GM13977 (cell line): ENCODE data around the gene MAP4K1.
"Not testable (repeated sequence)": the region's sequence is repeated elsewhere in the genome, so short reads cannot be mapped to it uniquely, and the experiment has no call there.

Source experiments
- DNase-seq: peaks from one replicate; pipeline ENCODE4 v3.0.0; 2012; ENCODE audit warnings: low spot score
- in situ Hi-C: fragments of 300-500 bp; cut with MboI; formaldehyde crosslinking; loops from one replicate; pipeline ENCODE4 v1.12.0; 2022; ENCODE audit warnings: low sequenced_read_pairs, low pct_unique_long_range_greater_than_20kb, mixed read lengths, inconsistent platforms; ENCODE audit not compliant: unreplicated experiment
- TF ChIP-seq, protein P1 (sequence below): IDR thresholded peaks from 2 replicates; pipeline ENCODE4 v1.5.1; 2012; ENCODE audit warnings: mild to moderate bottlenecking, control low read depth; ENCODE audit not compliant: insufficient read depth; ENCODE audit errors: extremely low read depth, missing control alignments

The MAP4K1 gene

DNA sequence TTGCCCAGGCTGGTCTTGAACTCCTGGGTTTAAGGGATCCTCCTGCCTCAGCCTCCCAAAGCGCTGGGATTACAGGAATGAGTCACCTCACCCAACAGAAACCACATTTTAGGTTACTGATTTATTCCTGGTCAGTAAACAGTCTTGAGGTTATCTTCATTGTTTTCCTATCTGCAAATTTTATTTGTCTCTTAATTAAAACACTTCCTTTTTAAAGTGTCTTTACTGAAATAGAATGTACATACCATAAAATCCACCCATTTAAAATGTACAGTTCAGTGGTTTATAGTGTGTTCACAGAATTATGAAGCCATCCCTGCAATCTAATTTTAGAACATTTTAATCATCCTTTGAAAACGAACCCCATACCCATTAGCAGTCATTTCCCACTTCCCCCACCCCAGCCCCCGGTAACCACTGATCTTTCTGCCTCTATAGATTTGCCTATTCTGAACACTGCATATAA is 63.0 kb downstream of the MAP4K1 start:
- in situ Hi-C loops, result no loop called here
- TF ChIP-seq, protein P1, sequence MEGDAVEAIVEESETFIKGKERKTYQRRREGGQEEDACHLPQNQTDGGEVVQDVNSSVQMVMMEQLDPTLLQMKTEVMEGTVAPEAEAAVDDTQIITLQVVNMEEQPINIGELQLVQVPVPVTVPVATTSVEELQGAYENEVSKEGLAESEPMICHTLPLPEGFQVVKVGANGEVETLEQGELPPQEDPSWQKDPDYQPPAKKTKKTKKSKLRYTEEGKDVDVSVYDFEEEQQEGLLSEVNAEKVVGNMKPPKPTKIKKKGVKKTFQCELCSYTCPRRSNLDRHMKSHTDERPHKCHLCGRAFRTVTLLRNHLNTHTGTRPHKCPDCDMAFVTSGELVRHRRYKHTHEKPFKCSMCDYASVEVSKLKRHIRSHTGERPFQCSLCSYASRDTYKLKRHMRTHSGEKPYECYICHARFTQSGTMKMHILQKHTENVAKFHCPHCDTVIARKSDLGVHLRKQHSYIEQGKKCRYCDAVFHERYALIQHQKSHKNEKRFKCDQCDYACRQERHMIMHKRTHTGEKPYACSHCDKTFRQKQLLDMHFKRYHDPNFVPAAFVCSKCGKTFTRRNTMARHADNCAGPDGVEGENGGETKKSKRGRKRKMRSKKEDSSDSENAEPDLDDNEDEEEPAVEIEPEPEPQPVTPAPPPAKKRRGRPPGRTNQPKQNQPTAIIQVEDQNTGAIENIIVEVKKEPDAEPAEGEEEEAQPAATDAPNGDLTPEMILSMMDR, result no peak
- no peak for DNase-seq

DNA sequence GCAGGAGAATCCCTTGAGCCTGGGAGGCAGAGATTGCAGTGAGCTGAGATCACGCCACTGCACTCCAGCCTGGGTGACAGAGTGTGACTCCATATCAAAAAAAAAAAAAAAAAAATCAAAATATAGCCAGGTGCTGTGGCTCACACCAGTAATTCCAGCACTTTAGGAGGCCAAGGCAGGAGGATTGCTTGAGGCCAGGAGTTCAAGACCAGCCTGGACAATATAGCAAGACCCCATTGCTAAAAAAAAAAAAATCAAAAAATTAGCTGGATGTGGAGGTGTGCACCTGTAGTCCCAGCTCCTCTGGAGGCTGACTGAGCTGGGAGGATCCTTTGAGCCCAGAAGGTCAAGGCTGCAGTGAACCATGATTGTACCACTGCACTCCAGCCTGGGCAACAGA is 64.5 kb downstream of the MAP4K1 start:
- DNase-seq, in situ Hi-C loops: not testable (repeated sequence)

DNA sequence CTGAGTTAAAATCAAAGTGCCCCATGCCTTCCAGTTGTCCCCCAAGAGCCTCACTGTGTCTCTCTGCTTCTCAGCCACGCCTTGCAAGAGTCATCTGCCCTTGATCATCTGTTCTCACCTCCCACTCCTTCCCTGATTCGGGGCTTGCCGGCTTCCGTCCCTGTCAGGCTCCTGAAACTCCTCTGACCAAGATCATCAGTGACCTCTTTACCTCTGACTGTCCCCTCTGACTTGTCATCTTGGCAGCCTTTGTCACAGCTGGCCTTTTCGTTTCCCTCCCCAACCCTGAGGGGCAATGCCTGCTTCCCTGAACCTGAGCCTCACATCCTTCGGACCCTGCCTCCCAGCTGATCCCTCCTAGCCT is 66.3 kb downstream of the MAP4K1 start:
- in situ Hi-C loops, result no loop called here
- TF ChIP-seq, protein P1, result no peak
- peak; percentile 59 for DNase-seq

DNA sequence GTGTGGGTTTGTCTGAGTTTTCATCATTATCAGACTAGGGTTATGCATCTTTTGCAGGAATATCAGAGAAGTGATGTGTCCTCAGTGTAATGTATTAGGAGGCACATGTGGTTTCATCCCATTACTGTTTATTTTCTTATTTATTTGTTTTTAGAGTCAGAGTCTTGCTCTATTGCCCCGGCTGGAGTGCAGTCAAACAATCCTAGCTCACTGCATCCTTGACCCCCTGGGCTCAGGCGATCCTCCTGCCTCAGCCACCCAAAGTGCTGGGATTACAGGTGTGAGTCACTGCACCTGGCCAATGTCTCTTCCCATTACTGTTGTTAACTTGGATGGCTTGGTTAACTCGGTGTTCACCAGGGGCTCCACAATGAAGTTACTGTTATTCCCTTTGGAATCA is 67.4 kb downstream of the MAP4K1 start:
- TF ChIP-seq, protein P1, result no peak
- in situ Hi-C loops, result no loop called here
- no peak for DNase-seq

DNA sequence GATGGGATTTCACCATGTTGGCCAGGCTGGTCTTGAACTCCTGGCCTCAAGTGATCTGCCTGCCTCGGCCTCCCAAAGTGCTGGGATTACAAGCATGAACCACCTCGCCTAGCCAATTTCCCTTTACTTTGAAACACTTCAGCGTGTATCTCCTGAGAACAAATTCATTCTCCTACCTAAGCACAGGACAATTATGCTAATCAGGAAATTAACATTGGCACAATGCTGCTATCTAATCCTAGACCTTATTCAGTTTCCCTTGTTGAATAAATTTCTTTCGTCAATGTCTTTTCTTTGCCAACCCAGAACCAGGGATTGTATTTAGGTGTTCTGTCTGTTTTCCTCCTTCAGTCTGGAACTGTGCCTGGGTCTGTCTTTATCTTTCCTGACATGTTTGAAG is 67.8 kb downstream of the MAP4K1 start:
- no peak for DNase-seq
- TF ChIP-seq, protein P1, result no peak
- in situ Hi-C loops, result loop anchor here (5.0 kb wide), 1 partner anchor 82 kb away; no protein-coding TSS in a partner anchor

DNA sequence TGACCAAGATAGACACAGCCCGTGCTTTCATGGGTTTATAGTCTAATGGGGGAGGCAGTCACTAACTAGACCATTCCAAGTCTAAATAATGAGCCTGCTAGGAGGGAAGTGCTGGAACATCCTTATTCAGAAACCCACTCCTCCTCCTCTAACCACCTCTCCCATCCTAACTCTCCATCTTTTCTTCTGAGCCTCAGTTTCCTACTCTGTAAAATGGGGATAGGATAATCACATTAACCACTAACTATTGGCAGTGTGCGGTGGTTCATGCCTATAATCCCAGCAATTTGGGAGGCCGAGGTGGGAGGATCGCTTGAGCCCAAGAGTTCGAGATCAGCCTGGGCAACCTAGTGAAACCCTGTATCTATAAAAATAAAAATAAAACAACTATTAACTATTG is 68.7 kb downstream of the MAP4K1 start:
- TF ChIP-seq, protein P1, result no peak
- no peak for DNase-seq
- in situ Hi-C loops, result loop anchor here (5.0 kb wide), 1 partner anchor 83 kb away; no protein-coding TSS in a partner anchor

DNA sequence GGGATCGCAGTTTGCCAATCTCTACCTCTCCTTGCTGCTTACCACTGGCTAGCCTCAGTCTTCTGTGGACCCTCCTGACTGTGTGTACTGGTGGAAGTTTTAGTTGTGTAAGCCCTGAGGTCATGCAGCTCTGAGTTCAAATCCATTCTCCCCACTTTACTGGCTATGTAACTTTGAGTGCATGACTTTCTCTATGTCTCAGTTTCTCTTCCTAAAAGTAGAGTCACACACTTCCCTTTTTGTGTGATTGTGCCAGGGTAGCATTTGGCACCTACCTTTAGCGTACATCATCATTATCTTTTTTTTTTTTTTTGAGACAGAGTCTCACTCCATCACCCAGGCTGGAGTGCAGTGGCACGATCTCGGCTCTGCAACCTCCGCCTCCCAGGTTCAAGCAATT is 70.3 kb downstream of the MAP4K1 start:
- TF ChIP-seq, protein P1, result no peak
- in situ Hi-C loops, result loop anchor here (5.0 kb wide), 1 partner anchor 85 kb away; no protein-coding TSS in a partner anchor
- no peak for DNase-seq
